Stimulated activated CD8-positive, alpha-beta memory T cell treated with anti-CD3 and anti-CD28 coated beads, Interleukin-4, amount 100 ng/mL, for 24 hours (primary cell): Measurements from ENCODE around the gene DDAH2.

ENCODE experiments used
- DNase-seq: peaks from one replicate; pipeline ENCODE4 v3.0.0-alpha.2; 2020; ENCODE audit warnings: low read depth

Gene DDAH2

GRCh38 chr6:31732029-31732428 is 2.9 kb upstream of the DDAH2 start:
- DNase-seq = no peak

DNA sequence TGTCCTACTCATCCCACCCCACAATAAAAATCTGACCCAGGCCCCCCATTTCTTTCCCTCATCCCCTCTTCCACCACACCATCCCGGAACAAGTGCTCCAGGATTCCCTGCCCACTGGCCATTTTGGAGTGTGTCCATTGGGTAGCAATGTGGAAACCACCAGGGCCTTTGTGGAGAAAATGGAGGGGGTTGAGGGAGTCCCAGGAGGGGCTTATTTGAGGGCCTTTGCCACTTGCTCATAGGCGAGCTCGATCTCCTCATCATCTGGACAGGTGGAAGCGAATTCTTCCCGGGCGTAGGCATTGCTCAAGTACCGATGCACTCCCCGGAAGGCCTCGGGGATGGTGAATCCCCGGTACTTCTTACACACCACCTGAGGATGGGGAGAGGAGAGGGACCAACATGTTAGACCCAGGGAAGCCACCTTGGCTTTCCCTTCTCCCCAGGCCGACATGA is 1.6 kb upstream of the DDAH2 start:
- no peak for DNase-seq

GRCh38 chr6:31729979-31730630 is 1.0 kb upstream of the DDAH2 start:
- DNase-seq = peak; percentile 55

DNA sequence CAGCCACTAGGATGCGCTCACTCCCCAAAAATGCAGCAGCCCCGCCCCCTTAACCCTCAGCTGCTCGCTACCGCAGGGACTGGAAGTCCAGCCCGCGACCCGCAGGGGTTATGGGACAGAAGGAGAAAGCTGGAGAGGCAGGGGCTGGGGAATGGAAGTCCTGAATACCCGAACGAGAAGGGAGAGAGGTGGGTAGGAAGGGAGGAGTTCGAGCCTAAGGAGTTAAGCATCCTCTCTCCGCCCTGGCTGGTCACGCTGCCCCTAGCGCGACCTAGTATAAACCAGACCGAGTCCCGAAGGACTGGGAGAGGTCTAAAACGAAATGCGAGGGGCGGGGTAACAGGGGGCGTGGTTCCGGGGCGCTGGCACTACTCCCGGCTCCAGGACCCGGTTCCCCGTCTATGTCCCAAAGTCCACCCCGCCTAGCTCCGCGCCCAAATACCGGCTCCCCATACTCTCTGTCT is 448 bp upstream of the DDAH2 start:
- peak; percentile 66 for DNase-seq

DNA sequence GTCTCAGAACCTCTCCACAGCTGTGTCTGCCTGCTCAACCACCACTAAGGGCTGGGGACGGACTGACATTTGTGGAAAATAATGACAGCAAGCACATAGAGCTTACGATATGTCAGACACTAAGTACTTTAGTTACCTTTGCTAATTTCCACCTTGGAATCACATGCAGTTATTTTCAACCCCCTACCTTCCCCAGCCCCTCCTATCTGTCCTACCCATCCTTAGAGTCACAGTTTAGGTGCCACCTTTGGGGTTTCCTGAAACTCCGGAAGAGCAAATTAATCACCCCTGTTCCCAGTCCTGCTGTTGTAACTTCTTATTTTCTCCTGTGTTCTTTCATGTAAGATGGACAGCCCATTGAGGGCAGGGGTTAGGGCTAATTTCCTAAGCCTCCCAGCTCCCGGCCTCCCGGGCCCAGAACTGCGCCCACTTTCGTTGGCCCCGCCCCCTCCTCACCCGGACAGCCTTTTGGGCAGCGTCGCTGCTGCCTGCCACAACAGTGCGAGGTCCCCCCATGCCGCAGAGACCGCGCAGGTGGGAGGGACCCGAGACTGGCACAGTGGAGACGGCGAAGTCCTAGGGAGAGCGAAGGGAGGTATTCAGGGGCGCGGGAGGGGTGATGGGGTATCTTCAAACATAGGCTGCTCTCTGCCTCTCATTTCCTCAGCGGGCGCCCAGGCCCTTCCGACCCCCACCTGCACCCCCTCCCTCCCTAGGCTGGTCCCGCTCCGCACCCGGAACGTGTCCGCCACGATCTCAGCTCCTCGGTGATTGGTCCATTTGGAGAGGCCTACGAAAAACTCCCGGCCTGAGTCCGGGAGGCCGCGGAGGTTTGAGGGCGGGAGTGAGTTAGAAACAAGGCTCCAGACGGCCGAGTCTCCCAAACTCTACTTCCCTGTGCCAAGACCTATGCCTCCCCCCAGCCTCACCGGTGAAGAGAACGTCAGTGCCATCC is 1.1 kb downstream of the DDAH2 start:
- no peak for DNase-seq

DNA sequence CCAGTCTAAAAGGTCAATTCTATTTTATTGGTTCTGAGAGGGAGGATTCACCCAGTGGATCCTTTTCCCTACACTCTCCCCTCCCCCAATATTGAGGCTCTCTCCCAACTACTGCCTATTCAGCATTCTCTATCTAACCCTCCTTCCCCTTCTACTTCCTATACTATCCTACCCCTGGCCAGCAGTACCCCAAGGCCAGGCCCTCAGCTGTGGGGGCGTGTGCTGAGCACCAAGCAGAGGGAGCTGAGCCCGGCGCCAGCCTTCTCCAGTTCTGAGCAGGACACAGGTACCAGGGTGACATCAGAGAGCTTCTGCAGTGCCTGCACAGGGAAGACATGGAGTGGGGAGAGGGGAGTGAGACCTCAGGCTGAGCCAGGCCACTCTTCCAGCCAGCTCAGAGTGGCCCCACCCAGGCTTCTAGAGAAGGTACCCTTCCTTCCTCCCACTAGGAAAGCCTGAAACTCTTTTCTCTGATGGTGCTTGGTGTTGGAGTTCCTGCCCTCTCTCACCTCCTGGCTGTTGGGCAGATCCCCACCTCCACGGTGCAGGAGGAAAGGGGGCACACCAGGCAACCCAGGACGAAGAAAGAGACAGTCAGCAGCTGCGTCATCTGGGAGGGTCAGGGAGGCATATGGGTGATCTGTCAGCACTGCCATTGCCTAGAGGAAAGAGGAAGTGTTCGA is 1.9 kb downstream of the DDAH2 start:
- DNase-seq = no peak

- no peak for DNase-seq
These were observed 3.4 kb downstream of the DDAH2 start for GRCh38 chr6:31725502-31726350.

DNA sequence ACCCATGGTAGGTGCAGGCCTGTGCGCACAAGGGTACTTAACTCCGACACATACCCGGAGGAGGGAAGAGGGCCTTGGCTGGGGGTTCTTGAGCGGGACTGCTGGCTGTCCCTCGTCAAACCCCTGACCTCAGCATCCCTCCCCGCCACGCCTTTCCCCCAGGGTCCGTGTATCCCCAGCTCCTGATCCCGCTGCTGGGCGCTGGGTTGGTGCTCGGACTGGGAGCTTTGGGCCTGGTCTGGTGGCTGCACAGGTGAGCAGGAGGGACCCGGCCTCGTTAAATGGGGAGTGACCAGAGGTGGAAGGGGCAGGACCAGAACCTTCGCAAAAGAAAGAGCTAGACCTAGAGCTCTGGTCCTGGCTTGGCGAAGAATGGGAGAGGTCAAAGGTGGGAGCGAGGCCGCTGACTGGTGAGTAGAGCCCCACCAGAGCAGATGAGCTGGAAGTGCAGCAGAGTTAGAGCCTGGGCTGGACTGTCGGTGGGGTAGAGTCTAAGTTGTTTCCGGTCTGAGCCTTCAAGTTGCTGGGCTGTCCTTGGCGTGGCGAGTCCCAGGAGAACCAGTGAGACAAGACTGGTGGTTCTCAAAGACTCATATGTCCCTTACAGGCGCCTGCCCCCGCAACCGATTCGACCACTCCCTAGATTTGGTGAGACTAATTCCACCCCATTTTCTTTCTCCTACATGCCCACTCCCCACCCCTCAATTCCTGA is 5.0 kb downstream of the DDAH2 start:
- DNase-seq = no peak

- DNase-seq = no peak
These were observed 5.7 kb downstream of the DDAH2 start, which contains the start of gene MPIG6B for GRCh38 chr6:31723245-31723979. Gene MPIG6B, plus strand, starts transcription at chr6:31723373. Its CDS starts 11 bp downstream, at chr6:31723384.

DNA sequence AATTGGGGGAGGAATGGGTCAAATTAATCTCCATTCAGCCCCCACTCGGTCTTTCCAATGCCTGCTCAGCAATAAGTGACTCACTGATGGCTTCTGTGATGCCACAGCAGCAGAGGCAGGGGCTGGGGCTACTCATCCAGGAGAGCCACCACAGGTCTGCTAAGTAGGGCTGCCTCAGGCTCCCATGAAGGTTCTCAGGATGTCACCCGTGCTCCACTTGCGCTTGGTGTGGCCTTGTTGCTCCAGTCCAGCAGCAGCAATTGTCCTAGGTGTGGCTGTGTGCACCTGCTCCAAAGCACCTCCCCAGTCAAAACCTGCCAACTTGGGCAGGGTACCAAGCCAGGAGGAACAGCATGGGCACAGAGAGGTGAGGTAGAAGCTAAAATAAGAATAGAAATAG is 6.9 kb downstream of the DDAH2 start:
- DNase-seq = no peak

DNA sequence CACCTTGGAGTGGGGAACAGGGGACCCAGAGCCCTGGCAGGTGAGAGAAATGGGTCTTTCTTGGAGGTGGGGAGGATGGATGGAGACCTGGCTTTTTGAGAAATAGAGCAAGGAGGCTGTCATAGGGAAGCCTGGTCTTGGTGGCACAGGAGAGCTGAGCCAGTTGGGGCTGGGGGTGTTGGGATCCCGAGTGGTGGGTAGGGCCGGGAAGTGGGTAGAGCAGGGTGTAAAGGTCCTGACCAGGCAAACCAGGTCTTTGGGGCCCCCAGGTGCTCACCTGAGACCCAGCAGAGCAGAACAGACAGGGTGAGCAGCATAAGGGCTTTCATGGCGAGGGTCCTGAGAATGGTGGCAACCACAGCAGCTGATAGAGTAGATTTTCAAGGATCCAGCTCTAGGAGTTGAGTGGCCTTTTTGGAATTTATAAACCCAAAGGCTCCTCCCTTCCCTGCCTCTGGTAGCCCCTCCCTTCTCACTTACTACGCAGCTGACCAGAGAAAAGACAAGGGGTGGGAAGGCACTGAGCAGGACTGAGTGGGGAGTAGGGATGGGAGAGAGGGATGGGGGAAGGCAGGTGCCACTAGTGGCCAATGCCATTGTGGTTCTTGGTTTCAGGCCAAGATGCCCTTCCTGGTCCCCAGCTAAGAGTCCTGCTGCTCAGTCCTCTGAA is 7.6 kb downstream of the DDAH2 start, which contains the start of gene LY6G6C:
TSS of gene LY6G6C (minus strand) at position 396 of the 670 bp plus-strand sequence. CDS start at position 329, 67 bp downstream.
- DNase-seq = no peak

DNA sequence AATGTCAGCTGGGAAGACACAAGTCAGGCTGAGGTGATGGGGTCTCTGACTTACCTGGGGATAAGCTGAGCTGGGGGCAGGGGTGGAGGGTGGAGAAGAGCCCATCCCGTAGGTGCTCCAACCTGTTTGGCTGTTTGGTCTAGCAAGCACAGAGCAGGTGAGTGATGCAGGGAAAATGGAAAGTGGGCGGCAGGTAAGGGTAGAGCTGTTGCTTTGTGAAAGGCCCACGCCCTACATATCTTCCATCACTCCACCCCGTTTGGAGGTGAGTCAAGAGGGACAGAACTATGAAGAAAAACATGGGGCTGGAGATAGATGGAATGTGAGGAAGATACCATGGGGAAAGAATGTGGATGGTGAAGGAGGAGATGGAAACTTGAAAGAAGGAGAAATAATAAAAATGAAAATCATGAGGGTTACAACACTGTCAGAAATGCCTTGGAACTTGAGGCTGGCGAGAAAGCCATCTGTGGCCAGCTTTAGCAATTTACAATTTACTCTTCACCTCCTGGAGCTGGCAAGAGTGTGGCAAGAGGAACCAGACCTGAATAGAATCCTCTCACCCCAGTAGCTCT is 8.8 kb downstream of the DDAH2 start:
- DNase-seq = no peak

- DNase-seq = no peak
These were observed 10.1 kb downstream of the DDAH2 start for GRCh38 chr6:31719001-31719400.

GRCh38 chr6:31718265-31718664 is 10.8 kb downstream of the DDAH2 start:
- DNase-seq = no peak

- DNase-seq = no peak
These were observed 11.4 kb downstream of the DDAH2 start for GRCh38 chr6:31717499-31718222.

DNA sequence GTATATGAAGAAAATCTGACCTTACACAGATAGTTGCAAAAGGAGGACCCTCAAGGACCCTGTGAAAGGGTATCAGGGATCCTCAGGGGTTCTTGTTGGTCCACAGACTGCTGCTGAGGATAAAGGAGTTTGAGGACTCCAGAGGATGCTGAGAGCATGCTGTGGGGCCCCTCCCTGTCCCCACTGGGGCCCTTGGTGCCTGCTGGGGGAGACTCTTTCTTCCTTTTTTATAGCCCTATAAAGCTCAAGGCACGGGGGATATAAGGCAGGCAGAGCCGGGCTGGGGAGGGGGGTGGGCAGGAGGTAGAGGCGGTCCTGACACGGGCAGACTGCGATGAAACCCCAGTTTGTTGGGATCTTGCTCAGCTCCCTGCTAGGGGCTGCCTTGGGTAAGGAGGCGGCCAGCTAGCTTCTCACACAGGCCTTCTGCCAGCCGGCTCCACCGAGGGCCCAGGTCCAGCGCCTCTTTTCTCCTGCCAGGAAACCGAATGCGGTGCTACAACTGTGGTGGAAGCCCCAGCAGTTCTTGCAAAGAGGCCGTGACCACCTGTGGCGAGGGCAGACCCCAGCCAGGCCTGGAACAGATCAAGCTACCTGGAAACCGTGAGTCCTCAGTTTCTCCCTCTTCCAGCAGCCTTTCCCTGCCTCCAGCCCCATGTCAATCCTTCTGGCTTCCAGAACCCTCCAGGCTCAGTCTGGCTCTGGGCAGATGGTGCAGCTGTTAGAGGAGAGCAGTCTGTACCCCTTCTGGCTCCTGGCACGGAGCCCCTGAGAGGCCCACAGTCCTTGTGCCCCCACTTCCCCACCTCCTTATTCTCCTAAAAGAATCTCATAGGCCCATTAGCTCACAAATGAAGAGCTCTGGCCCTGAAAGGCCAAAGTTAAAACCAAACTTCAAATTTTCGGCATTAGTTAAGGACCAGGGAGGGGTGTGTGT is 13.8 kb downstream of the DDAH2 start, which contains the start of gene LY6G6D:
TSS of gene LY6G6D (plus strand) at position 327 of the 937 bp plus-strand sequence. CDS start at position 335, 8 bp downstream.
- DNase-seq = no peak
